K562 (cell line): ENCODE data around the gene HTRA3. TPM values are rescaled to one million over a fixed set of nuclear protein-coding genes. Genes with fewer than 3 reads are reported as not detected.

Experiments used
- CLOCK ChIP-seq: fragments of 250-450 bp; sonication (Bioruptor Pico); IDR thresholded peaks from 2 replicates; pipeline ENCODE4 v1.4.0; 2020; ENCODE audit warnings: mild to moderate bottlenecking, moderate library complexity, borderline replicate concordance
- DPF2 ChIP-seq: fragments of 450-650 bp; IDR thresholded peaks from 2 replicates; pipeline ENCODE4 v1.6.1; 2016
- KLF6 ChIP-seq: fragments of 250-450 bp; sonication (Bioruptor Pico); IDR thresholded peaks from 2 replicates; pipeline ENCODE4 v1.4.0; 2020; ENCODE audit warnings: mild to moderate bottlenecking, moderate library complexity, borderline replicate concordance
- polyA plus RNA-seq, 8 experiments: library from polyadenylated mRNA; depleted of rRNA in 4 of 8; stranded (reverse) in 5 of 8; unstranded in 3 of 8; fragments of >200 nt; fragmentation: Nextera tagmentation in 2 of 8; fragmentation: Illumina TruSeq in 1 of 8; extraction: Ambion mirVana in 2 of 8; extraction: Trizol in 1 of 8; gene quantifications; 2 replicates each; pipeline versions ENCODE4 v1.2.1 to v1.2.3, GENCODE V29; 2011 to 2014; ENCODE audit warnings: inconsistent platforms in 1 of 8, missing spikeins in 1 of 8
- total RNA-seq, 7 experiments: library from RNA; depleted of rRNA in 6 of 7; stranded (reverse); fragments of >200 nt in 6 of 7; fragmentation: Illumina TruSeq in 2 of 7; extraction: Trizol in 2 of 7; gene quantifications; 2 replicates each; pipeline versions ENCODE4 v1.2.1 to v1.2.3, GENCODE V29; 2011 to 2021; ENCODE audit warnings: low replicate concordance in 1 of 7
- TF ChIP-seq, protein P1 (sequence below): fragments of 450-650 bp; formaldehyde crosslinking; IDR thresholded peaks from 2 replicates; pipeline ENCODE4 v1.4.0; 2020; ENCODE audit warnings: mild to moderate bottlenecking, moderate library complexity
- TF ChIP-seq, protein P2 (sequence below), 2 experiments: fragments of 450-650 bp in 1 of 2; sonication (generic) in 1 of 2; formaldehyde crosslinking in 1 of 2; IDR thresholded peaks; 2 replicates each; pipeline versions ENCODE4 v1.7.1 to v1.9.0; 2016 to 2022; ENCODE audit warnings: inconsistent platforms in 1 of 2, mild to moderate bottlenecking in 1 of 2, missing genetic modification reagents in 1 of 2

Gene HTRA3
- total and polyA plus RNA-seq, 9 of the 15 experiments (the other 6 are each of a cell fraction or from before 2014, with no cell fraction given): 0.04 TPM; not detected in 8

- TF ChIP-seq, protein P1, sequence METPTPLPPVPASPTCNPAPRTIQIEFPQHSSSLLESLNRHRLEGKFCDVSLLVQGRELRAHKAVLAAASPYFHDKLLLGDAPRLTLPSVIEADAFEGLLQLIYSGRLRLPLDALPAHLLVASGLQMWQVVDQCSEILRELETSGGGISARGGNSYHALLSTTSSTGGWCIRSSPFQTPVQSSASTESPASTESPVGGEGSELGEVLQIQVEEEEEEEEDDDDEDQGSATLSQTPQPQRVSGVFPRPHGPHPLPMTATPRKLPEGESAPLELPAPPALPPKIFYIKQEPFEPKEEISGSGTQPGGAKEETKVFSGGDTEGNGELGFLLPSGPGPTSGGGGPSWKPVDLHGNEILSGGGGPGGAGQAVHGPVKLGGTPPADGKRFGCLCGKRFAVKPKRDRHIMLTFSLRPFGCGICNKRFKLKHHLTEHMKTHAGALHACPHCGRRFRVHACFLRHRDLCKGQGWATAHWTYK: peak; percentile 79
- peak; percentile 74 for TF ChIP-seq KLF6
- no peak for TF ChIP-seq CLOCK (CRISPR knock-in tag)
- peak; percentile 100 for TF ChIP-seq DPF2
- TF ChIP-seq, protein P2, sequence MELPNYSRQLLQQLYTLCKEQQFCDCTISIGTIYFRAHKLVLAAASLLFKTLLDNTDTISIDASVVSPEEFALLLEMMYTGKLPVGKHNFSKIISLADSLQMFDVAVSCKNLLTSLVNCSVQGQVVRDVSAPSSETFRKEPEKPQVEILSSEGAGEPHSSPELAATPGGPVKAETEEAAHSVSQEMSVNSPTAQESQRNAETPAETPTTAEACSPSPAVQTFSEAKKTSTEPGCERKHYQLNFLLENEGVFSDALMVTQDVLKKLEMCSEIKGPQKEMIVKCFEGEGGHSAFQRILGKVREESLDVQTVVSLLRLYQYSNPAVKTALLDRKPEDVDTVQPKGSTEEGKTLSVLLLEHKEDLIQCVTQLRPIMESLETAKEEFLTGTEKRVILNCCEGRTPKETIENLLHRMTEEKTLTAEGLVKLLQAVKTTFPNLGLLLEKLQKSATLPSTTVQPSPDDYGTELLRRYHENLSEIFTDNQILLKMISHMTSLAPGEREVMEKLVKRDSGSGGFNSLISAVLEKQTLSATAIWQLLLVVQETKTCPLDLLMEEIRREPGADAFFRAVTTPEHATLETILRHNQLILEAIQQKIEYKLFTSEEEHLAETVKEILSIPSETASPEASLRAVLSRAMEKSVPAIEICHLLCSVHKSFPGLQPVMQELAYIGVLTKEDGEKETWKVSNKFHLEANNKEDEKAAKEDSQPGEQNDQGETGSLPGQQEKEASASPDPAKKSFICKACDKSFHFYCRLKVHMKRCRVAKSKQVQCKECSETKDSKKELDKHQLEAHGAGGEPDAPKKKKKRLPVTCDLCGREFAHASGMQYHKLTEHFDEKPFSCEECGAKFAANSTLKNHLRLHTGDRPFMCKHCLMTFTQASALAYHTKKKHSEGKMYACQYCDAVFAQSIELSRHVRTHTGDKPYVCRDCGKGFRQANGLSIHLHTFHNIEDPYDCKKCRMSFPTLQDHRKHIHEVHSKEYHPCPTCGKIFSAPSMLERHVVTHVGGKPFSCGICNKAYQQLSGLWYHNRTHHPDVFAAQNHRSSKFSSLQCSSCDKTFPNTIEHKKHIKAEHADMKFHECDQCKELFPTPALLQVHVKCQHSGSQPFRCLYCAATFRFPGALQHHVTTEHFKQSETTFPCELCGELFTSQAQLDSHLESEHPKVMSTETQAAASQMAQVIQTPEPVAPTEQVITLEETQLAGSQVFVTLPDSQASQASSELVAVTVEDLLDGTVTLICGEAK (IDR thresholded peaks at IDR 0.05): peak; percentile 64
- TF ChIP-seq, protein P2 (CRISPR knock-in tag; IDR thresholded peaks at IDR 0.05): no peak
- TF ChIP-seq, all 486 proteins: peak for 215
Observed at GRCh38 chr4:8303485-8304281, 34.1 kb downstream of the HTRA3 start (continued).
